GM12878 (cell line): ENCODE results near the gene SETD6. TPM values are rescaled to one million over a fixed set of nuclear protein-coding genes. Genes with fewer than 3 reads are reported as not detected.

Source experiments
- ATAC-seq: fragments of 200-7000 bp; cut with Tn5 transposase; 3 replicates; pipeline ENCODE4 v1.9.1; 2020; ENCODE audit warnings: mild to moderate bottlenecking, moderate library complexity
- BruUV-seq: library from RNA; stranded (reverse); fragments of 400-500 nt; replicated peaks from 2 replicates; lab custom pipeline; 2021; lab: Mats Ljungman, UMichigan
- CTCF ChIA-PET: fragments of 300-600 bp; sonication (Branson Sonifier 250); formaldehyde crosslinking; extraction: SDS; loops from one replicate; lab custom pipeline; 2021; ENCODE audit warnings: inconsistent platforms; lab: Yijun Ruan, JAX
- POLR2A ChIA-PET: fragments of 350-600 bp; formaldehyde crosslinking; extraction: SDS; loops from one replicate; lab custom pipeline; 2021; ENCODE audit warnings: inconsistent platforms; lab: Charles Lee
- RAD21 ChIA-PET: fragments of 300-600 bp; sonication (Branson Sonifier 250); formaldehyde crosslinking; loops from one replicate; lab custom pipeline; 2023; ENCODE audit warnings: antibody characterized with exemption; ENCODE audit not compliant: unreplicated experiment; lab: Charles Lee
- SMC1A ChIA-PET: fragments of 300-600 bp; sonication (Branson Sonifier 250); formaldehyde crosslinking; loops from one replicate; lab custom pipeline; 2023; ENCODE audit not compliant: unreplicated experiment, uncharacterized antibody; lab: Charles Lee
- DNase-seq: peaks from one replicate; pipeline ENCODE4 v3.0.0-alpha.2; 2011; ENCODE audit warnings: low read depth, low spot score
- FAIRE-seq: peaks from 3 replicates; lab custom pipeline; 2011; peaks lifted over from hg19 to GRCh38; lab: Jason Lieb, UNC
- H2AFZ ChIP-seq: 2 replicates; pipeline ENCODE4 v1.6.0; 2011; ENCODE audit warnings: low read depth, low read length, control low read depth; ENCODE audit not compliant: control insufficient read depth
- H3K27ac ChIP-seq: 2 replicates; pipeline ENCODE4 v1.5.1; 2011; ENCODE audit warnings: control low read depth; ENCODE audit not compliant: control insufficient read depth, insufficient read depth
- H3K27me3 ChIP-seq, 2 experiments: replicated peaks in 1 of 2; 2 replicates each; pipeline versions ENCODE4 v1.6.0 to v1.6.1; 2011; ENCODE audit warnings: low read length in 1 of 2; ENCODE audit not compliant: control insufficient read depth in 2 of 2, insufficient read depth in 2 of 2
- H3K36me3 ChIP-seq, 2 experiments: 2 replicates each; pipeline ENCODE4 v1.5.1; 2011; ENCODE audit warnings: low read length in 1 of 2; ENCODE audit not compliant: control insufficient read depth in 2 of 2, insufficient read depth in 2 of 2
- H3K4me1 ChIP-seq: 2 replicates; pipeline ENCODE4 v1.6.1; 2011; ENCODE audit warnings: mild to moderate bottlenecking, low read length, moderate library complexity, mixed read lengths; ENCODE audit not compliant: control insufficient read depth, insufficient read depth
- H3K4me2 ChIP-seq: 2 replicates; pipeline ENCODE4 v1.6.0; 2011; ENCODE audit warnings: control low read depth; ENCODE audit not compliant: control insufficient read depth, insufficient read depth
- H3K4me3 ChIP-seq: fragments of 200-600 bp; sonication (generic); 2 replicates; pipeline ENCODE4 v1.5.1; 2016
- H3K79me2 ChIP-seq: 2 replicates; pipeline ENCODE4 v1.6.0; 2011; ENCODE audit warnings: low read length; ENCODE audit not compliant: control insufficient read depth, insufficient read depth
- H3K9ac ChIP-seq: 2 replicates; pipeline ENCODE4 v1.8.0; 2011; ENCODE audit warnings: low read length, control low read depth, mixed read lengths; ENCODE audit not compliant: control insufficient read depth, insufficient read depth
- H3K9me3 ChIP-seq: replicated peaks from 3 replicates; pipeline ENCODE4 v1.5.1; 2011; ENCODE audit warnings: mild to moderate bottlenecking, low read length; ENCODE audit not compliant: control insufficient read depth, insufficient read depth
- H4K20me1 ChIP-seq: 2 replicates; pipeline ENCODE4 v1.6.0; 2011; ENCODE audit not compliant: control insufficient read depth, insufficient read depth
- ATF7 ChIP-seq: fragments of 450-650 bp; IDR thresholded peaks from 2 replicates; pipeline ENCODE4 v1.6.1; 2016; ENCODE audit warnings: low read depth, mild to moderate bottlenecking
- BCLAF1 ChIP-seq: fragments of 450-650 bp; IDR thresholded peaks from 2 replicates; pipeline ENCODE4 v1.6.1; 2017; ENCODE audit warnings: antibody characterized with exemption, mild to moderate bottlenecking, moderate library complexity
- BHLHE40 ChIP-seq, 2 experiments: fragments of 450-650 bp in 1 of 2; IDR thresholded peaks; 2 replicates each; pipeline ENCODE4 v1.6.1; 2011 to 2017; ENCODE audit warnings: low read depth in 2 of 2, borderline replicate concordance in 1 of 2, improper control_type of control experiment in 1 of 2, low read length in 1 of 2, mild to moderate bottlenecking in 1 of 2
- CBFB ChIP-seq: IDR thresholded peaks from 2 replicates; pipeline ENCODE4 v1.6.1; 2016; ENCODE audit warnings: antibody characterized with exemption, low read depth
- CEBPB ChIP-seq, 2 experiments: fragments of 150-350 bp in 1 of 2; IDR thresholded peaks; 2 replicates each; pipeline ENCODE4 v1.6.1; 2012 to 2014; ENCODE audit warnings: low read depth in 2 of 2, low read length in 2 of 2, borderline replicate concordance in 1 of 2, inconsistent platforms in 1 of 2
- CEBPZ ChIP-seq: fragments of 150-350 bp; IDR thresholded peaks from 2 replicates; pipeline ENCODE4 v1.6.1; 2016; ENCODE audit warnings: low read depth, low read length
- FOXK2 ChIP-seq: fragments of 450-650 bp; IDR thresholded peaks from 2 replicates; pipeline ENCODE4 v1.6.1; 2017; ENCODE audit warnings: mild to moderate bottlenecking, moderate library complexity
- IKZF2 ChIP-seq, 2 experiments: fragments of 450-650 bp; IDR thresholded peaks; 2 replicates each; pipeline ENCODE4 v1.6.1; 2017; ENCODE audit warnings: mild to moderate bottlenecking in 2 of 2, moderate library complexity in 2 of 2
- NFIC ChIP-seq: IDR thresholded peaks from 2 replicates; pipeline ENCODE4 v1.6.1; 2012; ENCODE audit warnings: low read depth, mild to moderate bottlenecking, inconsistent platforms, low read length, moderate library complexity
- PBX3 ChIP-seq: IDR thresholded peaks from 2 replicates; pipeline ENCODE4 v1.6.1; 2011; ENCODE audit warnings: mild to moderate bottlenecking, low read depth, low read length, moderate library complexity; ENCODE audit not compliant: insufficient replicate concordance
- PKNOX1 ChIP-seq: fragments of 450-650 bp; IDR thresholded peaks from 2 replicates; pipeline ENCODE4 v1.6.1; 2016; ENCODE audit warnings: mild to moderate bottlenecking
- POLR2A ChIP-seq: IDR thresholded peaks from 2 replicates; pipeline ENCODE4 v1.6.1; 2011; ENCODE audit warnings: low read depth, mild to moderate bottlenecking, low read length
- SIN3A ChIP-seq: IDR thresholded peaks from 2 replicates; pipeline ENCODE4 v1.6.1; 2012; ENCODE audit warnings: low read depth, low read length, improper control_type of control experiment
- SP1 ChIP-seq: IDR thresholded peaks from one replicate; pipeline ENCODE4 v1.6.1; 2011; ENCODE audit warnings: low read depth, low read length
- SREBF1 ChIP-seq: IDR thresholded peaks from 2 replicates; pipeline ENCODE4 v1.6.1; 2012; ENCODE audit warnings: mild to moderate bottlenecking, low read length
- WGBS: methylation state at CpG from one replicate; pipeline ENCODE4 v1.1.6; 2016; ENCODE audit warnings: low lambda C conversion rate; ENCODE audit not compliant: insufficient replicate concordance, insufficient coverage; ENCODE audit errors: missing lambda C conversion rate; 5-methylcytosine and 5-hydroxymethylcytosine counted together
- in situ Hi-C: fragments of 300-500 bp; cut with MboI; formaldehyde crosslinking; loops from 9 replicates; pipeline ENCODE4 v1.14.3; 2018; ENCODE audit warnings: mixed read lengths
- intact Hi-C: fragments of 100-400 bp; cut with micrococcal nuclease; formaldehyde crosslinking; loops from one replicate; pipeline ENCODE4 v1.14.2; 2022; ENCODE audit not compliant: unreplicated experiment
- polyA plus RNA-seq, 11 experiments: library from polyadenylated mRNA; depleted of rRNA in 4 of 11; unstranded in 6 of 11; stranded (reverse) in 5 of 11; fragments of >200 nt; fragmentation: Nextera tagmentation in 4 of 11; fragmentation: Illumina TruSeq in 1 of 11; extraction: Ambion mirVana in 4 of 11; extraction: Trizol in 1 of 11; gene quantifications; 1 replicate in 1 of 11; 2 replicates in 10 of 11; pipeline versions ENCODE4 v1.2.1 to v1.2.3, GENCODE V29; 2011 to 2016; ENCODE audit warnings: inconsistent platforms in 2 of 11, missing spikeins in 2 of 11, low read depth in 1 of 11
- total RNA-seq, 4 experiments: library from RNA; depleted of rRNA in 3 of 4; stranded (reverse); fragments of >200 nt in 3 of 4; fragmentation: Illumina TruSeq in 1 of 4; extraction: Trizol in 1 of 4; gene quantifications; 2 replicates each; pipeline versions ENCODE4 v1.2.1 to v1.2.3, GENCODE V29; 2013 to 2021

The SETD6 gene
- total and polyA plus RNA-seq, 10 of the 15 experiments (the other 5 are each of a cell fraction or from before 2014, with no cell fraction given): 8.2 to 23.8 (median 16.2) TPM

- H3K9me3 ChIP-seq: no peaks in the 10 kb centered on the region
- ChIA-PET RAD21 (interaction anchor here (4.5 kb wide), 1 partner anchor 153 kb away, joined by 91 read pairs; no protein-coding TSS in a partner anchor), CTCF (interaction anchor here (1.6 to 12.5 kb wide), 2 partner anchors 148 to 154 kb away, joined by 4 to 209 read pairs; no protein-coding TSS in a partner anchor), POLR2A (no interaction called here), SMC1A (interaction anchor here (1.3 to 6.1 kb wide), 2 partner anchors 153 kb away, joined by 4 to 84 read pairs; no protein-coding TSS in a partner anchor)
- TF ChIP-seq FOXK2 (no peak), POLR2A (no peak), NFIC (no peak), BHLHE40 (IDR thresholded peaks at IDR 0.05; ENCODE audit: borderline replicate concordance in 1 of 2, low read depth in 2 of 2, low read length in 1 of 2) (no peak), PKNOX1 (no peak), ATF7 (no peak), CBFB (no peak), BCLAF1 (no peak), IKZF2 (IDR thresholded peaks at IDR 0.05) (no peak), PBX3 (no peak), SP1 (no peak), CEBPZ (no peak), SREBF1 (no peak), CEBPB (IDR thresholded peaks at IDR 0.05; ENCODE audit: borderline replicate concordance in 1 of 2, low read depth in 2 of 2, low read length in 2 of 2) (no peak), SIN3A (no peak)
- H3K79me2 ChIP-seq: no peaks in the 10 kb centered on the region
- intact Hi-C loops (no loop called here), in situ Hi-C loops (loop anchor here (5.0 kb wide), 1 partner anchor 158 kb away; no protein-coding TSS in a partner anchor)
- H3K27me3 ChIP-seq: no peaks in the 10 kb centered on the region; a peak in 1 of 4 replicates
- no peak overlapping the region for H3K27ac ChIP-seq
- no peak overlapping the region for H3K9ac ChIP-seq
- no peak for DNase-seq
- WGBS: 94% methylated on average over 4 of the region's 4 CpGs
- no peaks in the 10 kb centered on the region for H4K20me1 ChIP-seq
- H3K4me3 ChIP-seq: no peak overlapping the region
- FAIRE-seq: no peak
- no peak for ATAC-seq
- BruUV-seq: no TSS peak
- peaks cover 2% of the 10 kb centered on the region; the same call in 1 of the 2 replicates for H3K4me1 ChIP-seq
- H3K4me2 ChIP-seq: no peak overlapping the region
- H2AFZ ChIP-seq: no peak overlapping the region
- no peaks in the 10 kb centered on the region for H3K36me3 ChIP-seq
Observed at GRCh38 chr16:58490065-58490464, 25.3 kb upstream of the SETD6 start.
